Erythroblast (primary cell): Measurements from ENCODE around the gene TNFRSF18.

Experiments
- GATA1 ChIP-seq: IDR thresholded peaks from 2 replicates; pipeline ENCODE4 v1.6.1; 2011; ENCODE audit warnings: low read depth, mild to moderate bottlenecking, control low read depth, low read length, moderate library complexity
- POLR2A ChIP-seq: IDR thresholded peaks from 2 replicates; pipeline ENCODE4 v1.6.1; 2011; ENCODE audit warnings: mild to moderate bottlenecking, low read length

DNA sequence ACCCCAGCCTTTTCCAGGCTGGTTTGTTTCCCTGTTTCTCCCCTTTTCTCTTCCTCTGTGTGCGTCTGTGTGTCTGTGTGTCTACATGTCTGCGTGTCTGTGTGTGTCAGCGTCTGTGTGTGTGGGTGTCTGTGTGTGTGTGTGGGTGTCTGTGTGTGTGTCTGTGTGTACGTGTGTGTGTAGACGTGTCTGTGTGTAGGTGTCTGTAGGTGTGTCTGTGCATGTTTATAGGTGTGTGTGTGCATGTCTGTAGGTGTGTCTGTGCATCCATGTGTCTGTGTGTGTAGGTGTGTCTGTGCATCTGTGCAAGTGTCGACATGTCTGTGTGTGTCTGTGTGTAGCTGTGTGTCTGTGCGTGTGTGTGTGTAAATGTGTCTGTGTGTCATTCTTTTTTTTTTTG lies 29.5 kb downstream of the TNFRSF18 start:
- TF ChIP-seq POLR2A: no peak
- TF ChIP-seq GATA1: no peak
